Sigmoid colon (tissue), 3 donors: ENCODE measurements around the gene GAB2.

ENCODE experiments used
- CTCF ChIP-seq, 4 experiments: fragments of 450-650 bp in 3 of 4; fragments of 200-600 bp in 1 of 4; IDR thresholded peaks; one replicate each; pipeline ENCODE4 v1.5.1; 2016 to 2019; ENCODE audit warnings: antibody characterized with exemption in 4 of 4, mild to moderate bottlenecking in 3 of 4, moderate library complexity in 2 of 4
- POLR2A ChIP-seq, 2 donors: fragments of 450-650 bp; IDR thresholded peaks; one replicate each; pipeline ENCODE4 v1.6.1; 2016; ENCODE audit warnings: antibody characterized with exemption in 2 of 2, mild to moderate bottlenecking in 2 of 2, moderate library complexity in 2 of 2

- TF ChIP-seq POLR2A (IDR thresholded peaks at IDR 0.05) (no peak), CTCF (IDR thresholded peaks at IDR 0.05) (no peak)
Observed at GRCh38 chr11:78331711-78332110, 85.9 kb downstream of the GAB2 start.
